Natural killer cell (primary cell): ENCODE results near the gene ATP13A3. TPM values are rescaled to one million over a fixed set of nuclear protein-coding genes. Genes with fewer than 3 reads are reported as not detected.

Source experiments
- ATAC-seq, 3 donors: fragments of 150-1000 bp in 2 of 3; fragments of 200-7000 bp in 1 of 3; cut with Tn5 transposase; 1 replicate in 1 of 3; 2 replicates in 2 of 3; pipeline ENCODE4 v1.10.0; 2021; ENCODE audit warnings: mild to moderate bottlenecking in 2 of 3, moderate library complexity in 2 of 3
- DNase-seq, 2 donors: peaks; one replicate each; pipeline versions ENCODE4 v3.0.0 to v3.0.0-alpha.2; 2013 to 2021; ENCODE audit warnings: mixed read lengths in 1 of 2
- H3K27ac ChIP-seq: one replicate; pipeline ENCODE4 v1.5.1; 2013; ENCODE audit warnings: mild to moderate bottlenecking, low read length
- H3K27me3 ChIP-seq: one replicate; pipeline ENCODE4 v1.6.1; 2013; ENCODE audit warnings: low read length; ENCODE audit not compliant: control insufficient read depth, insufficient read depth
- H3K36me3 ChIP-seq: one replicate; pipeline ENCODE4 v1.6.1; 2013; ENCODE audit warnings: low read length; ENCODE audit not compliant: control insufficient read depth, insufficient read depth
- H3K4me1 ChIP-seq: one replicate; pipeline ENCODE4 v1.6.1; 2013; ENCODE audit warnings: low read length; ENCODE audit not compliant: control insufficient read depth, insufficient read depth
- H3K4me3 ChIP-seq: one replicate; pipeline ENCODE4 v1.5.1; 2013; ENCODE audit warnings: low read length
- H3K9me3 ChIP-seq: one replicate; pipeline ENCODE4 v1.6.1; 2013; ENCODE audit warnings: low read length; ENCODE audit not compliant: control insufficient read depth, insufficient read depth
- H3K27ac Mint-ChIP-seq, 2 donors: one replicate each; pipeline ENCODE4 v1.8.0; 2022; ENCODE audit warnings: mild to moderate bottlenecking in 2 of 2, mixed read lengths in 2 of 2, moderate library complexity in 1 of 2
- H3K27me3 Mint-ChIP-seq, 2 donors: one replicate each; pipeline ENCODE4 v1.8.0; 2022; ENCODE audit warnings: low read depth in 2 of 2, mixed read lengths in 2 of 2
- H3K36me3 Mint-ChIP-seq: one replicate; pipeline ENCODE4 v1.8.0; 2022; ENCODE audit warnings: mixed read lengths
- H3K4me1 Mint-ChIP-seq, 2 donors: one replicate each; pipeline ENCODE4 v1.8.0; 2022; ENCODE audit warnings: mixed read lengths in 2 of 2
- H3K4me3 Mint-ChIP-seq: one replicate; pipeline ENCODE4 v1.8.0; 2022; ENCODE audit warnings: mild to moderate bottlenecking, moderate library complexity, mixed read lengths
- H3K9me3 Mint-ChIP-seq, 2 donors: one replicate each; pipeline ENCODE4 v1.8.0; 2022; ENCODE audit warnings: mixed read lengths in 2 of 2
- CTCF ChIP-seq: fragments of 200-600 bp; IDR thresholded peaks from one replicate; pipeline ENCODE4 v1.8.0; 2022; ENCODE audit warnings: antibody characterized with exemption
- WGBS: methylation state at CpG from one replicate; pipeline ENCODE4 v1.1.7; 2013; ENCODE audit warnings: missing lambda C conversion rate; ENCODE audit not compliant: insufficient coverage; 5-methylcytosine and 5-hydroxymethylcytosine counted together
- intact Hi-C: fragments of 100-400 bp; cut with micrococcal nuclease; formaldehyde crosslinking; loops from one replicate; pipeline ENCODE4 v1.14.2; 2022
- total RNA-seq, 4 donors: library from RNA; stranded (reverse); fragments of 120-200 nt in 1 of 4; gene quantifications; one replicate each; pipeline versions ENCODE4 v1.2.3 to v1.2.4, GENCODE V29; 2013 to 2022

The ATP13A3 gene
- total RNA-seq, 3 donors from 2014 or later (not counting 1 experiment from before 2014, with no cell fraction given), result 62.9 to 79.2 (median 64.2) TPM

GRCh38 chr3:194481525-194482195 is 5.1 kb downstream of the ATP13A3 start:
- no peaks in the 10 kb centered on the region for H3K9me3 ChIP-seq
- H3K4me1 Mint-ChIP-seq, result peaks cover 12 to 27% of the 10 kb centered on the region in 2 donors
- no peak overlapping the region for H3K27ac Mint-ChIP-seq
- no peaks in the 10 kb centered on the region for H3K36me3 Mint-ChIP-seq
- H3K27me3 ChIP-seq, result no peaks in the 10 kb centered on the region
- no peak overlapping the region for H3K27ac ChIP-seq
- ATAC-seq, result no peak
- H3K36me3 ChIP-seq, result peaks cover 9% of the 10 kb centered on the region
- H3K4me3 Mint-ChIP-seq, result no peak overlapping the region
- intact Hi-C loops, result loop anchor here (10.0 kb wide), 1 partner anchor 783 kb away; no protein-coding TSS in a partner anchor
- H3K4me1 ChIP-seq, result peaks cover 15% of the 10 kb centered on the region
- DNase-seq, result no peak
- no peaks in the 10 kb centered on the region for H3K9me3 Mint-ChIP-seq
- no peaks in the 10 kb centered on the region for H3K27me3 Mint-ChIP-seq
- 99% methylated on average over 5 of the region's 5 CpGs for WGBS
- H3K4me3 ChIP-seq, result no peak overlapping the region
- no peak for TF ChIP-seq CTCF

- Mint-ChIP-seq H3K27me3 (no peaks in the 10 kb centered on the region), H3K36me3 (no peaks in the 10 kb centered on the region), H3K4me3 (no peak overlapping the region), H3K27ac (no peak overlapping the region), H3K9me3 (no peaks in the 10 kb centered on the region), H3K4me1 (peaks cover 12 to 27% of the 10 kb centered on the region in 2 donors)
- ATAC-seq (no peak), DNase-seq (no peak)
- H3K27me3 ChIP-seq, result no peaks in the 10 kb centered on the region
- peaks cover 9% of the 10 kb centered on the region for H3K36me3 ChIP-seq
- no peak for TF ChIP-seq CTCF
- no peaks in the 10 kb centered on the region for H3K9me3 ChIP-seq
- H3K4me3 ChIP-seq, result no peak overlapping the region
- peaks cover 14% of the 10 kb centered on the region for H3K4me1 ChIP-seq
- intact Hi-C loops, result loop anchor here (10.0 kb wide), 1 partner anchor 784 kb away; no protein-coding TSS in a partner anchor
- no peak overlapping the region for H3K27ac ChIP-seq
Observed at GRCh38 chr3:194481103-194481502, 5.7 kb downstream of the ATP13A3 start.

- DNase-seq (no peak), ATAC-seq (no peak)
- TF ChIP-seq CTCF, result no peak
- no peaks in the 10 kb centered on the region for H3K36me3 Mint-ChIP-seq
- WGBS, result 92% methylated on average over 4 of the region's 4 CpGs
- H3K9me3 Mint-ChIP-seq, result no peaks in the 10 kb centered on the region
- peaks cover 11 to 16% of the 10 kb centered on the region in 2 donors for H3K4me1 Mint-ChIP-seq
- Histone ChIP-seq H3K36me3 (peaks cover 5% of the 10 kb centered on the region), H3K27ac (no peak overlapping the region), H3K4me3 (no peak overlapping the region), H3K4me1 (no peaks in the 10 kb centered on the region), H3K27me3 (no peaks in the 10 kb centered on the region), H3K9me3 (no peaks in the 10 kb centered on the region)
- no peak overlapping the region for H3K4me3 Mint-ChIP-seq
- no peak overlapping the region for H3K27ac Mint-ChIP-seq
- intact Hi-C loops, result no loop called here
- no peaks in the 10 kb centered on the region for H3K27me3 Mint-ChIP-seq
Observed at GRCh38 chr3:194476784-194477183, 10.0 kb downstream of the ATP13A3 start.

GRCh38 chr3:194475978-194476377 is 10.8 kb downstream of the ATP13A3 start:
- H3K27me3 ChIP-seq, result no peaks in the 10 kb centered on the region
- Mint-ChIP-seq H3K36me3 (no peaks in the 10 kb centered on the region), H3K4me1 (peaks cover 10 to 11% of the 10 kb centered on the region in 2 donors), H3K27ac (no peak overlapping the region), H3K4me3 (no peak overlapping the region), H3K9me3 (no peaks in the 10 kb centered on the region), H3K27me3 (no peaks in the 10 kb centered on the region)
- H3K9me3 ChIP-seq, result no peaks in the 10 kb centered on the region
- H3K4me3 ChIP-seq, result no peak overlapping the region
- 87% methylated on average over 4 of the region's 4 CpGs for WGBS
- H3K36me3 ChIP-seq, result peaks cover 5% of the 10 kb centered on the region
- H3K4me1 ChIP-seq, result no peaks in the 10 kb centered on the region
- ATAC-seq (no peak), DNase-seq (no peak)
- TF ChIP-seq CTCF, result no peak
- H3K27ac ChIP-seq, result no peak overlapping the region
- intact Hi-C loops, result no loop called here
